ENCODE results near the gene TMEM81. TPM values are rescaled to one million over a fixed set of nuclear protein-coding genes. Genes with fewer than 3 reads are reported as not detected.

The TMEM81 gene, protein sequence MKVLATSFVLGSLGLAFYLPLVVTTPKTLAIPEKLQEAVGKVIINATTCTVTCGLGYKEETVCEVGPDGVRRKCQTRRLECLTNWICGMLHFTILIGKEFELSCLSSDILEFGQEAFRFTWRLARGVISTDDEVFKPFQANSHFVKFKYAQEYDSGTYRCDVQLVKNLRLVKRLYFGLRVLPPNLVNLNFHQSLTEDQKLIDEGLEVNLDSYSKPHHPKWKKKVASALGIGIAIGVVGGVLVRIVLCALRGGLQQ
- 2.2 TPM in 1 of 2 replicates, not detected in the other for total RNA-seq

DNA sequence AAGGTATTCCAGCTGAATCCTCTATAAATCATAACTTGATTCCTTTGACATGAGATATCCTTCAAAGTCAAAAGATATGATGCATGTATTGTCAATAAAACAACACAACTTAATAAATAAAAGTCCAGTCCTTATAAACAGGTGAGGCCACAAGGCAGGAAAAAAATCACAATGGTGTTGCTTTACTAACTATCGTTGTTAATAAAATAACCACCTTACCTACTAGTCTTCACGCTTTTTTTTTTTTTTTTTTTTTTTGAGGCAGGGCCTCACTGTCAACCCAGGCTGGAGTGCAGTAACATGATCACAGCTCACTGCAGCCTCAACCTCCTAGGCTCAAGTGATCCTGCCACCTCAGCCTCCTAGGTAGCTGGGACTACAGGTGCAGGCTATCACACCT is at the start of gene TMEM81:
TSS of gene TMEM81 (minus strand) at position 101 of the 400 bp plus-strand sequence. CDS start 140 bp downstream, outside the sequence.

DNA sequence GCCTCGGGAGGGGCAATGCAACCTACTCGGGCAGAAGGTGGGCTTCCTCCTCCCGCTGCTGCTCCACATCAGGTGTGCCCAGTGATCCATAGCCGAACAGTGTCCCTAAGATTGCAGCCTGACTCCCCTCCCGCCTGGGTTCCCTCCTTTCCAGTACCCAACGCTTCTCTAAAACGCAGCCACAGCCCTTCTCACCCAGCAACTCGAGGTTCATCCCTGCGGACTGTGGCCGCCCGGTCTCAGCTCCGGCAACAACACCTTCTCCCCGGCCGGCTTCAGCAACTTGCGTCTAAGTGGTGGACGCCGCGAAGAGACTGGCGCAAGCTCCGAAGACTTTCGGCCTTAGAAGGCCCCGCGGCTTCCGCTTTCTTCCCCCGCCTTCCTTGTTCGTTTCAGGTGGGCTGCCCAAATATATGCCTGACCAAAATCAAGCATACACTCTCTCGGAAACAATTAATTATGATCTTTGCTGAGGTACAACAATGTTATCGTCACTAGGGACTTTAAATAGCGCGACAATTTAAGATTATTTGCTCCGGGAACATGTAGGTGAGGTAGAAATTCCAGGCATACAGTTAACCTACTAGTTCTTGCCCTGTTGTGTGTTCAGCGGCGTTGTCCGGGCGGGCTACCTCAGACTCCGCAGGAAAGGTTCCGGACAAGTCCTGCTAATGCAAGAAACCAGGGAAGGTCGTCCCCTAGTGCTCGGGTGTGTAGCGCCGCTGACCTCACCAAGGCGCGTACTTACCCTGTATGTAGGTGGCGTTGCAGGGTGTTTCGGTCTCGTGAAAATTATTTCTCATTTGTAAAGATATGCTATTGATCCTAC is 37.6 kb upstream of the TMEM81 start, which contains the start of gene RBBP5:
TSS of gene RBBP5 (minus strand) at position 319 of the 829 bp plus-strand sequence. CDS start at position 214, 105 bp downstream.

DNA sequence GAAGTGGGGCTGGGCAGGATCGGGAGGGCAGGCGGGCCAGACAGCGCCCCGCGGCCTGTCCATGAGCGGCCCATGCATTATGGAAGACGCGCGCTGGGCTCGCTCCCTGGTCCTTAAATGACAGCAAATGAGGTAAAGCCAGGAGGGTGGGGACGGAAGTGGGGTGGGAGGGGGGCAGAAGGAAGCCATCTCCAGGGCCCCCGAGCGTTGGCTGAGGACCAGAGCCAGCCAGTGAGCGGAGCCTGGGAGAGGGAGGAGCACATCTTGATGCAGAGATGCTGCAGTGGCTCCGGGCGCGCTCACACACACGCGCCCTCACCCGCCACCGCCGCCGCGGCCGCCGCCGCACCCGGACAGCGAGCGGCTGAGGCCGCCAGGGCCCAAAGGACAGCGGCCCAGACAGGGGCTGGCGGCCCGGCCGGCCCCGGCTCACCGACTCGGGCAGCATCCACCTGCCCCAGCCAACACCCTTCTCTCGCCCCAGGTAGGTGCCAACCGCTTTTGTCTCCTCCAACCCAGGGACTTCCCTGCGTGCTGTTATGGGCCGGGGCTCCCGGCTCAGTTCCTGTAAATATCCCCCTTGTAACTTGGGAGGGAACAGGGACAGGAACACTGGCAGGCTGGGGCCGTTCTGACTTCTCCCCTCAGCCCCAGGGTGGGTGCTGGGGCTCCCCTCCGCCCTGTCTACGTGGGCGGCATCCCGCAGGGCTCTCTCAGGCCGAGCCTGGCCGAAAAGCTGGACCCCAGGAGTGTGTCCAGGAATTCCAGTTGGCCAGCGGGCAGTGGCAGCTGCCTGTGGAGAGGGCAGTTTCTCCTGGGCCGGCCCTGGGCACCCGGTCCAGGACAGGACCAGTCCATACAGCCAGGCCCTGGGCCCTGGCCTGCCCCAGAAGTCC is 41.1 kb downstream of the TMEM81 start, which contains the start of gene CNTN2:
TSS of gene CNTN2 (plus strand) at position 302 of the 896 bp plus-strand sequence. CDS start 9,974 bp downstream, outside the sequence.

Other genes with a start within 250 kb of the TMEM81 start
- gene NFASC, start 213.6 kb downstream of the TMEM81 start, total RNA-seq, result 21.5 and 34.5 TPM in 2 replicates
- not detected in 2 replicates for gene CNTN2, start 41.2 kb downstream of the TMEM81 start, total RNA-seq
- gene RBBP5, start 37.5 kb upstream of the TMEM81 start, total RNA-seq, result 9.2 and 15.6 TPM in 2 replicates
- 5.4 and 8.3 TPM in 2 replicates for gene DSTYK, start 127.2 kb upstream of the TMEM81 start, total RNA-seq
- 0.18 and 1.1 TPM in 2 replicates for gene TMCC2, start 143.5 kb upstream of the TMEM81 start, total RNA-seq
- gene NUAK2, start 237.3 kb upstream of the TMEM81 start, total RNA-seq, result 8.6 and 14.3 TPM in 2 replicates